DND-41 (cell line): ENCODE results near the gene AP5M1.

ENCODE experiments used
- EZH2 ChIP-seq: IDR thresholded peaks from 3 replicates; pipeline ENCODE4 v1.6.1; 2012; ENCODE audit warnings: borderline replicate concordance, low read depth, mild to moderate bottlenecking, moderate library complexity, low read length, inconsistent platforms; ENCODE audit not compliant: severe bottlenecking
- TF ChIP-seq, protein P1 (sequence below): IDR thresholded peaks from 2 replicates; pipeline ENCODE4 v1.5.1; 2012; ENCODE audit warnings: borderline replicate concordance, low read length, moderate library complexity, mild to moderate bottlenecking; ENCODE audit not compliant: poor library complexity, severe bottlenecking; ENCODE audit errors: extremely low read depth

DNA sequence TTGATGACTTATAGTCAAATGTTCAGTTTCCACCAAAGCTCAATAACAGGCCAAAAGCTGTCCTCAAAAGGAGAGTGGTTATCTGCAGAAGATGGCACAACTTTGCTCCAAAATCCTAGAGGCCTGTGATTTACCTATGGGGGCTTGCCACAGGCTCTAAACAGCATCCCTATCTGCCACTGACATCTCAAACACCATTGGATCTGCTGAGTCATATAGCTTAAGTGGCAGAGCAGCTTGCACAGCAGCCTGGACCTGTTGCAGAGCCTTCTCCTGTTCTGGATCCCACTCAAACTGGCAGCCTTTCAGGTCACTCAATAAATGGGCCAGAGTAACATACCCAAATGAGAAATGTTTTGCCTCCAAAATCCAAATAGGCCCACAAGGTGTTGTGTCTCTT, 61.1 kb downstream of the AP5M1 start:
- no peak for TF ChIP-seq EZH2
- TF ChIP-seq, protein P1, sequence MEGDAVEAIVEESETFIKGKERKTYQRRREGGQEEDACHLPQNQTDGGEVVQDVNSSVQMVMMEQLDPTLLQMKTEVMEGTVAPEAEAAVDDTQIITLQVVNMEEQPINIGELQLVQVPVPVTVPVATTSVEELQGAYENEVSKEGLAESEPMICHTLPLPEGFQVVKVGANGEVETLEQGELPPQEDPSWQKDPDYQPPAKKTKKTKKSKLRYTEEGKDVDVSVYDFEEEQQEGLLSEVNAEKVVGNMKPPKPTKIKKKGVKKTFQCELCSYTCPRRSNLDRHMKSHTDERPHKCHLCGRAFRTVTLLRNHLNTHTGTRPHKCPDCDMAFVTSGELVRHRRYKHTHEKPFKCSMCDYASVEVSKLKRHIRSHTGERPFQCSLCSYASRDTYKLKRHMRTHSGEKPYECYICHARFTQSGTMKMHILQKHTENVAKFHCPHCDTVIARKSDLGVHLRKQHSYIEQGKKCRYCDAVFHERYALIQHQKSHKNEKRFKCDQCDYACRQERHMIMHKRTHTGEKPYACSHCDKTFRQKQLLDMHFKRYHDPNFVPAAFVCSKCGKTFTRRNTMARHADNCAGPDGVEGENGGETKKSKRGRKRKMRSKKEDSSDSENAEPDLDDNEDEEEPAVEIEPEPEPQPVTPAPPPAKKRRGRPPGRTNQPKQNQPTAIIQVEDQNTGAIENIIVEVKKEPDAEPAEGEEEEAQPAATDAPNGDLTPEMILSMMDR, result no peak
